GM12891 (cell line): ENCODE data around the gene TLCD5.

Experiments used
- POLR2A ChIP-seq: IDR thresholded peaks from 2 replicates; pipeline ENCODE4 v1.6.1; 2011; ENCODE audit warnings: low read depth, low read length, control low read depth
- POLR2AphosphoS5 ChIP-seq: IDR thresholded peaks from 2 replicates; pipeline ENCODE4 v1.6.1; 2011; ENCODE audit warnings: low read depth, low read length, control low read depth
- POU2F2 ChIP-seq: IDR thresholded peaks from 2 replicates; pipeline ENCODE4 v1.6.1; 2011; ENCODE audit warnings: low read depth, mild to moderate bottlenecking, control low read depth, low read length, moderate library complexity
- SPI1 ChIP-seq: IDR thresholded peaks from 2 replicates; pipeline ENCODE4 v1.6.1; 2011; ENCODE audit warnings: low read depth, low read length, control low read depth
- TAF1 ChIP-seq: IDR thresholded peaks from 2 replicates; pipeline ENCODE4 v1.6.1; 2011; ENCODE audit warnings: low read depth, low read length, control low read depth

DNA sequence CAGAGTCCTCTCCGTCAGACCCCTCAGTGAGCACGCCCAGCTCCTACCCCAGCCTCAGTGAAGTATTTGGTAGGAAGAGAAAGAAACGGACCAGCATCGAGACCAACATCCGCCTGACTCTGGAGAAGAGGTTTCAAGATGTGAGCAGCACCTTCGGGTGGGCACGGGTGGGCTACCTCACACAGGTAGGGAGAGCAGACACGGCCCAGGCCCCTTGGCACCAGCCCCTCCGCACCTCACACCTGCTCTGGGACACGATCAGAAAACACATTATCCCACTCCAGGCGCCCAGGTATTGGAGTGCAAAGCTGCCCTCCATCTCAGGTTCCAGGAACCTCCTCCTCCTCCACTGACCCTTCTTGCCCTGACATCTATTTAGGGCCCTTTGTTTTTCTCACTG lies 17.6 kb upstream of the TLCD5 start:
- TF ChIP-seq POLR2AphosphoS5 (no peak), POLR2A (no peak), POU2F2 (no peak), TAF1 (no peak), SPI1 (no peak)
